ENCODE results near the gene RALGAPA2. TPM values are rescaled to one million over a fixed set of nuclear protein-coding genes. Genes with fewer than 3 reads are reported as not detected.

The RALGAPA2 gene
- total and polyA plus RNA-seq, 2 donors from 2014 or later, result 5.9 to 66.7 TPM

DNA sequence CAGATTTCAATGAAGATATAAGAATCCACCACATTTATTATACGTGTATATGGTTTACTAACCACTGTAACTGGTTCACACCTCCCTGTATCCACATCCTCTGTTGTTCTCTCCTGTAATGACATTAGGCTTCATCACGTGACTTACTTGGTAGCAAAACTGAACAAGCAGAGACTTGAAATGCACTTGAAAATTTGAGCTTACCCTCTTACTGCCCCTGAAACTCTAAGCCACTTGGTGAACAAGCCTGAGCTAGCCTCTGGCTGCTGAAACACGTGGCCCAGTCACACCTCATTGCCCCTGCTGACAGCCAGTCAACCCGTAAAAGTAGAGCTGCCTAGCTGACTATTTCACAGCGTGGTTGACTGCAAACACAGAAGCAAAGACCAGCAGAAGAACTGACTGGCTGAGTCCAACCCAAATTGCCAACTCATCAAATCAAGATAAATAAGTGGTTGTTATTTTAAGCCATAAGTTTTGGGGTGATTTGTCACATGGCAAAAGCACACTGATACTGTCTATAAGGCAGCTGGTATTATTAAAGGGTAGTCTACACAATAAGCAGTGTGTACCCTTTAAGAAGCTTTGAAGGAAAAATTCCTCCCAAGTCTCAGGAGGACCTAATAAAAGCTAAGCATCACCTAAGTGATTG is 109.0 kb downstream of the RALGAPA2 start:
- H3K4me1 ChIP-seq (ENCODE audit: control insufficient read depth in 2 of 3, insufficient read depth in 2 of 3, low read depth in 1 of 3, low read length in 3 of 3), result no peaks in the 10 kb centered on the region
- TF ChIP-seq, protein P1, sequence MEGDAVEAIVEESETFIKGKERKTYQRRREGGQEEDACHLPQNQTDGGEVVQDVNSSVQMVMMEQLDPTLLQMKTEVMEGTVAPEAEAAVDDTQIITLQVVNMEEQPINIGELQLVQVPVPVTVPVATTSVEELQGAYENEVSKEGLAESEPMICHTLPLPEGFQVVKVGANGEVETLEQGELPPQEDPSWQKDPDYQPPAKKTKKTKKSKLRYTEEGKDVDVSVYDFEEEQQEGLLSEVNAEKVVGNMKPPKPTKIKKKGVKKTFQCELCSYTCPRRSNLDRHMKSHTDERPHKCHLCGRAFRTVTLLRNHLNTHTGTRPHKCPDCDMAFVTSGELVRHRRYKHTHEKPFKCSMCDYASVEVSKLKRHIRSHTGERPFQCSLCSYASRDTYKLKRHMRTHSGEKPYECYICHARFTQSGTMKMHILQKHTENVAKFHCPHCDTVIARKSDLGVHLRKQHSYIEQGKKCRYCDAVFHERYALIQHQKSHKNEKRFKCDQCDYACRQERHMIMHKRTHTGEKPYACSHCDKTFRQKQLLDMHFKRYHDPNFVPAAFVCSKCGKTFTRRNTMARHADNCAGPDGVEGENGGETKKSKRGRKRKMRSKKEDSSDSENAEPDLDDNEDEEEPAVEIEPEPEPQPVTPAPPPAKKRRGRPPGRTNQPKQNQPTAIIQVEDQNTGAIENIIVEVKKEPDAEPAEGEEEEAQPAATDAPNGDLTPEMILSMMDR (IDR thresholded peaks at IDR 0.05; ENCODE audit: borderline replicate concordance, extremely low read depth, insufficient read depth), result no peak
- FAIRE-seq (no peak), DNase-seq (peak in 4 of 5 donors; percentile 37 to 53 (median 42))
- no peaks in the 10 kb centered on the region for H3K9me3 ChIP-seq (ENCODE audit: control insufficient read depth in 2 of 3, insufficient read depth in 1 of 3, low read length in 3 of 3)
- peaks cover 0 to 18% (median 11%) of the 10 kb centered on the region in 3 donors for H3K36me3 ChIP-seq (ENCODE audit: control insufficient read depth in 2 of 3, insufficient read depth in 3 of 3, low read length in 3 of 3)
- H3K27me3 ChIP-seq (ENCODE audit: control insufficient read depth, insufficient read depth, low read length), result no peaks in the 10 kb centered on the region
- no peak overlapping the region for H3K27ac ChIP-seq (ENCODE audit: low read depth in 2 of 2, low read length in 2 of 2)
- H3K9ac ChIP-seq (ENCODE audit: low read length in 3 of 3), result no peak overlapping the region
- H3K4me3 ChIP-seq (ENCODE audit: low read length in 3 of 3), result no peak overlapping the region
- intact Hi-C loops (cut with DNase I), result no loop called here

GRCh38 chr20:20597966-20598365 is 114.5 kb downstream of the RALGAPA2 start:
- FAIRE-seq, result no peak
- intact Hi-C loops (cut with DNase I), result no loop called here
- TF ChIP-seq, protein P1 (IDR thresholded peaks at IDR 0.05; ENCODE audit: borderline replicate concordance, extremely low read depth, insufficient read depth), result no peak

DNA sequence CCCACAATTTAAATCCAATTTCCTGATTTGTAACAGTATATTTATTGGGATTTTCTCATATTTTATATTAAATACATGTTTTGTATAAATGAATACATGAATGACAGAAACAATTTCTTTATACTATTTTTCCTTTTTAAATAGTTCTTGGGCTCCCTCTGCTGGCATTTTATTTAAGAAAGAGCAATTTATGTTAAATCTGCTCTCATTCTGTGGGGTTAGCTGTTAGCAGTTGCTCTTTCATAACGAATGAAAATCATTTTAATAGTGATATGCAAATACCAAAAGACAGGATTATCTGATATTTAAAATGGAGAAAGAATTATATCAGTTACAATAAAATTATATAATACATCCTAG is 118.3 kb downstream of the RALGAPA2 start:
- Histone ChIP-seq H3K9me3 (ENCODE audit: control insufficient read depth in 2 of 3, insufficient read depth in 1 of 3, low read length in 3 of 3) (no peaks in the 10 kb centered on the region), H3K36me3 (ENCODE audit: control insufficient read depth in 2 of 3, insufficient read depth in 3 of 3, low read length in 3 of 3) (peaks cover 3 to 7% (median 4%) of the 10 kb centered on the region in 3 donors), H3K4me1 (ENCODE audit: control insufficient read depth in 2 of 3, insufficient read depth in 2 of 3, low read depth in 1 of 3, low read length in 3 of 3) (no peaks in the 10 kb centered on the region), H3K4me3 (ENCODE audit: low read length in 3 of 3) (no peak overlapping the region), H3K9ac (ENCODE audit: low read length in 3 of 3) (no peak overlapping the region), H3K27me3 (ENCODE audit: control insufficient read depth, insufficient read depth, low read length) (no peaks in the 10 kb centered on the region), H3K27ac (ENCODE audit: low read depth in 2 of 2, low read length in 2 of 2) (no peak overlapping the region)
- FAIRE-seq (peak; percentile 94), DNase-seq (peak in 2 of 5 donors; percentile 51 to 64)
- TF ChIP-seq, protein P1 (IDR thresholded peaks at IDR 0.05; ENCODE audit: borderline replicate concordance, extremely low read depth, insufficient read depth), result no peak
- intact Hi-C loops (cut with DNase I), result no loop called here

More at GRCh38 chr20:20597966-20598365, 114.5 kb downstream of the RALGAPA2 start:
- no peaks in the 10 kb centered on the region for H3K27me3 ChIP-seq (ENCODE audit: control insufficient read depth, insufficient read depth, low read length)
- no peaks in the 10 kb centered on the region for H3K4me1 ChIP-seq (ENCODE audit: control insufficient read depth in 2 of 3, insufficient read depth in 2 of 3, low read depth in 1 of 3, low read length in 3 of 3)
- H3K36me3 ChIP-seq (ENCODE audit: control insufficient read depth in 2 of 3, insufficient read depth in 3 of 3, low read length in 3 of 3), result peaks cover 0 to 5% (median 3%) of the 10 kb centered on the region in 3 donors
- peak in 1 of 5 donors; percentile 5 for DNase-seq
- H3K27ac ChIP-seq (ENCODE audit: low read depth in 2 of 2, low read length in 2 of 2), result no peak overlapping the region
- H3K9ac ChIP-seq (ENCODE audit: low read length in 3 of 3), result no peak overlapping the region
- no peak overlapping the region for H3K4me3 ChIP-seq (ENCODE audit: low read length in 3 of 3)
- H3K9me3 ChIP-seq (ENCODE audit: control insufficient read depth in 2 of 3, insufficient read depth in 1 of 3, low read length in 3 of 3), result no peaks in the 10 kb centered on the region

Data from kidney (tissue), 14 donors.